NB4 (cell line): ENCODE measurements around the gene HPN.
A peak's percentile ranks its signal among the peaks of the same experiment; 100 is the strongest.

Experiments
- DNase-seq: peaks from one replicate; pipeline ENCODE4 v3.0.0; 2010; ENCODE audit warnings: low read depth
- H3K4me3 ChIP-seq: one replicate; pipeline ENCODE4 v1.5.1; 2011; ENCODE audit warnings: mild to moderate bottlenecking, low read depth, low read length, moderate library complexity
- CTCF ChIP-seq: IDR thresholded peaks from one replicate; pipeline ENCODE4 v1.5.1; 2012; ENCODE audit warnings: low read depth, low read length
- MAX ChIP-seq: IDR thresholded peaks from 2 replicates; pipeline ENCODE4 v1.6.1; 2011; ENCODE audit warnings: low read depth, low read length
- MYC ChIP-seq: IDR thresholded peaks from 2 replicates; pipeline ENCODE4 v1.6.1; 2011; ENCODE audit warnings: low read depth, low read length
- POLR2A ChIP-seq: IDR thresholded peaks from 2 replicates; pipeline ENCODE4 v1.6.1; 2011; ENCODE audit warnings: mild to moderate bottlenecking; ENCODE audit not compliant: insufficient read length; ENCODE audit errors: extremely low read depth

HPN gene

GRCh38 chr19:35066691-35067563 is 25.4 kb downstream of the HPN start:
- H3K4me3 ChIP-seq, result no peak overlapping the region
- peak; percentile 81 for DNase-seq
- TF ChIP-seq CTCF, result peak; percentile 76
- peak; percentile 76 for TF ChIP-seq MAX
- 0 out of 2 replicates have a peak, but pooled peaks have one; percentile 33 for TF ChIP-seq MYC
- TF ChIP-seq POLR2A, result no peak

GRCh38 chr19:35068941-35069634 is 27.6 kb downstream of the HPN start:
- TF ChIP-seq MAX (no peak), CTCF (no peak), MYC (no peak)
- DNase-seq, result no peak
- no peak overlapping the region for H3K4me3 ChIP-seq

- no peak overlapping the region for H3K4me3 ChIP-seq
- DNase-seq, result no peak
- no peak for TF ChIP-seq MAX
- no peak for TF ChIP-seq POLR2A
- TF ChIP-seq MYC, result no peak
- no peak for TF ChIP-seq CTCF
Measured at GRCh38 chr19:35069696-35070095, 28.2 kb downstream of the HPN start.

GRCh38 chr19:35070471-35070870 is 28.9 kb downstream of the HPN start:
- TF ChIP-seq MAX, result no peak
- no peak for TF ChIP-seq MYC
- no peak for TF ChIP-seq POLR2A
- no peak for TF ChIP-seq CTCF
- H3K4me3 ChIP-seq, result no peak overlapping the region
- DNase-seq, result no peak

GRCh38 chr19:35073516-35073915 is 32.0 kb downstream of the HPN start:
- no peak for DNase-seq
- no peak for TF ChIP-seq MYC
- no peak overlapping the region for H3K4me3 ChIP-seq

GRCh38 chr19:35073941-35074340 is 32.4 kb downstream of the HPN start:
- no peak for DNase-seq
- no peak overlapping the region for H3K4me3 ChIP-seq
- TF ChIP-seq CTCF (no peak), POLR2A (no peak), MAX (no peak), MYC (no peak)
